SK-N-SH (cell line): ENCODE data around the gene IGF2R. TPM values are rescaled to one million over a fixed set of nuclear protein-coding genes. Genes with fewer than 3 reads are reported as not detected.

Source experiments
- CTCF ChIA-PET: fragments of 300-600, 350-600 bp; formaldehyde crosslinking; extraction: SDS; loops from one replicate; lab custom pipeline; 2021; lab: Yijun Ruan, JAX
- POLR2A ChIA-PET: fragments of 350-600 bp; sonication (Branson Sonifier 250); formaldehyde crosslinking; extraction: SDS; loops from one replicate; lab custom pipeline; 2020; ENCODE audit warnings: antibody characterized with exemption, inconsistent platforms; lab: Yijun Ruan, JAX
- DNase-seq: peaks from one replicate; pipeline ENCODE4 v3.0.0; 2012
- H2AFZ ChIP-seq: fragments of 200-600 bp; sonication (generic); 2 replicates; pipeline ENCODE4 v1.8.1; 2016; ENCODE audit warnings: antibody characterized with exemption, mild to moderate bottlenecking, low read depth
- H3F3A ChIP-seq: fragments of 200-600 bp; sonication (generic); replicated peaks from 2 replicates; pipeline ENCODE3; 2016; ENCODE audit warnings: antibody characterized with exemption, mild to moderate bottlenecking; ENCODE audit not compliant: insufficient read depth
- H3K27ac ChIP-seq, 2 experiments: fragments of 200-500 bp in 1 of 2; fragments of 200-600 bp in 1 of 2; sonication (Bioruptor generic) in 1 of 2; sonication (generic), shearing (Covaris generic) in 1 of 2; 2 replicates each; pipeline versions ENCODE4 v1.5.1 to v1.6.1; 2014 to 2016; ENCODE audit warnings: low read depth in 2 of 2, inconsistent platforms in 1 of 2, low read length in 1 of 2, mild to moderate bottlenecking in 1 of 2, mixed read lengths in 1 of 2
- H3K27me3 ChIP-seq: fragments of 200-600 bp; sonication (generic), shearing (Covaris generic); 2 replicates; pipeline ENCODE4 v1.6.1; 2016; ENCODE audit warnings: mixed run types; ENCODE audit not compliant: insufficient read depth
- H3K36me3 ChIP-seq, 2 experiments: fragments of 200-500 bp in 1 of 2; fragments of 200-600 bp in 1 of 2; sonication (Bioruptor generic) in 1 of 2; sonication (generic) in 1 of 2; replicated peaks in 1 of 2; 2 replicates each; pipeline versions ENCODE3 to v1.5.1; 2014 to 2016; ENCODE audit warnings: low read length in 1 of 2, mild to moderate bottlenecking in 1 of 2; ENCODE audit not compliant: insufficient read depth in 2 of 2, control insufficient read depth in 1 of 2
- H3K4me1 ChIP-seq, 2 experiments: fragments of 200-500 bp in 1 of 2; fragments of 200-600 bp in 1 of 2; sonication (Bioruptor generic) in 1 of 2; sonication (generic), shearing (Covaris generic) in 1 of 2; 2 replicates each; pipeline versions ENCODE4 v1.5.1 to v1.6.1; 2014 to 2016; ENCODE audit warnings: low read depth in 1 of 2, low read length in 1 of 2, mixed run types in 1 of 2; ENCODE audit not compliant: insufficient read depth in 2 of 2, control insufficient read depth in 1 of 2
- H3K4me2 ChIP-seq: fragments of 200-600 bp; sonication (generic), shearing (Covaris generic); 2 replicates; pipeline ENCODE4 v1.6.1; 2017; ENCODE audit warnings: mixed run types
- H3K4me3 ChIP-seq, 2 experiments: fragments of 200-500 bp in 1 of 2; fragments of 200-600 bp in 1 of 2; sonication (Bioruptor generic) in 1 of 2; sonication (generic), shearing (Covaris generic) in 1 of 2; 2 replicates each; pipeline versions ENCODE4 v1.5.1 to v1.8.1; 2014 to 2016; ENCODE audit warnings: low read depth in 2 of 2, inconsistent platforms in 1 of 2, low read length in 1 of 2, mild to moderate bottlenecking in 1 of 2, mixed read lengths in 1 of 2, moderate library complexity in 1 of 2
- H3K79me2 ChIP-seq: fragments of 200-600 bp; sonication (generic); 2 replicates; pipeline ENCODE4 v1.8.1; 2017; ENCODE audit warnings: mild to moderate bottlenecking; ENCODE audit not compliant: insufficient read depth
- H3K9ac ChIP-seq: fragments of 200-600 bp; sonication (generic); 2 replicates; pipeline ENCODE4 v1.6.1; 2017; ENCODE audit warnings: mixed run types
- H3K9me2 ChIP-seq: fragments of 200-600 bp; sonication (generic); 2 replicates; pipeline ENCODE4 v1.6.1; 2017; ENCODE audit warnings: mixed run types
- H3K9me3 ChIP-seq: fragments of 200-600 bp; sonication (generic); 2 replicates; pipeline ENCODE4 v1.6.1; 2017; ENCODE audit warnings: mixed run types, mild to moderate bottlenecking, moderate library complexity
- H4K20me1 ChIP-seq: fragments of 200-600 bp; sonication (generic); 2 replicates; pipeline ENCODE4 v1.6.1; 2017; ENCODE audit warnings: mild to moderate bottlenecking, mixed run types; ENCODE audit not compliant: insufficient read depth
- EZH2phosphoT487 ChIP-seq: fragments of 200-600 bp; sonication (generic); IDR thresholded peaks from 2 replicates; pipeline ENCODE4 v1.6.1; 2017; ENCODE audit warnings: low read depth, mixed run types, mild to moderate bottlenecking, antibody characterized with exemption, moderate library complexity, borderline replicate concordance
- FOXJ3 ChIP-seq: sonication (generic); formaldehyde crosslinking; IDR thresholded peaks from 2 replicates; pipeline ENCODE4 v1.5.1; 2020; ENCODE audit warnings: mild to moderate bottlenecking, missing genetic modification reagents
- JUND ChIP-seq: IDR thresholded peaks from 2 replicates; pipeline ENCODE4 v1.4.0; 2012
- MXI1 ChIP-seq: IDR thresholded peaks from 2 replicates; pipeline ENCODE4 v1.6.1; 2012; ENCODE audit warnings: mild to moderate bottlenecking, low read depth, low read length, improper control_type of control experiment
- RCOR1 ChIP-seq: fragments of 150-350 bp; IDR thresholded peaks from 2 replicates; pipeline ENCODE4 v1.6.1; 2017; ENCODE audit warnings: antibody characterized with exemption, low read length
- RXRA ChIP-seq: IDR thresholded peaks from 2 replicates; pipeline ENCODE4 v1.4.0; 2012; ENCODE audit warnings: low read depth, mild to moderate bottlenecking, borderline replicate concordance
- TAF1 ChIP-seq: IDR thresholded peaks from 2 replicates; pipeline ENCODE4 v1.6.1; 2012; ENCODE audit warnings: low read depth, mild to moderate bottlenecking, low read length, moderate library complexity, borderline replicate concordance
- WGBS: methylation state at CpG from one replicate; pipeline ENCODE4 v1.1.6; 2017; ENCODE audit warnings: low lambda C conversion rate; 5-methylcytosine and 5-hydroxymethylcytosine counted together
- polyA plus RNA-seq, 3 experiments: library from polyadenylated mRNA; depleted of rRNA; stranded (reverse); fragments of >200 nt; gene quantifications; 2 replicates each; pipeline ENCODE4 v1.2.3, GENCODE V29; 2012
- TF ChIP-seq, protein P1 (sequence below): fragments of 150-350 bp; IDR thresholded peaks from 2 replicates; pipeline ENCODE4 v1.6.1; 2016; ENCODE audit warnings: mild to moderate bottlenecking, low read depth, low read length
- TF ChIP-seq, protein P2 (sequence below): IDR thresholded peaks from 2 replicates; pipeline ENCODE4 v1.6.1; 2012; ENCODE audit warnings: mild to moderate bottlenecking, low read depth, low read length, moderate library complexity
- TF ChIP-seq, protein P3 (sequence below): fragments of 200-600 bp; sonication (generic); IDR thresholded peaks from 2 replicates; pipeline ENCODE4 v1.6.1; 2017; ENCODE audit warnings: antibody characterized with exemption, mild to moderate bottlenecking, moderate library complexity

Gene IGF2R
- polyA plus RNA-seq, 1 of the 3 experiments (the other 2 are of a cell fraction), result 45.0 TPM

DNA sequence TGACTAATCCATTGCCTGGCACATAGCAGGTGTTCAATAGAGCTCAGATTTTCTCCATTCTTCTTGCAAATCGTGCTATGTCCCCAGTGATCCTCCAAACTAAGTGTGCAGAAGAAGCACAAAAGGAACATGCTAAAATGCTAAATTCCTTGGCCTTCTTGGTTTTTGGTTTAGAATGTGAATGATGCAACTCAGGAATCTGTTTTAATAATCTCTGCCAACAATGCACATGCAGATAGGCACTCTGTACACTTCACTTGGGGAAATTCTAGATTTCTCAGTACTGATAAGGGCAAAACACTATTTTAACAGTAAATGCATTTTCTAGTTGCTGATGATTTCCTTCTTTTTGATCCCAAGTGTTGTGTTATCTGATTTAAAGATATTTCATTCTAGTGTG, 188.0 kb downstream of the IGF2R start:
- H3K4me1 ChIP-seq, result peaks cover 0 to 8% of the 10 kb centered on the region in 2 experiments; a peak in 1 of 4 replicates
- ChIA-PET CTCF (interaction anchor here (0.8 kb wide), 1 partner anchor 19 kb away, joined by 5 read pairs; no protein-coding TSS in a partner anchor), POLR2A (no interaction called here)
- H3K9me2 ChIP-seq, result no peaks in the 10 kb centered on the region
- no peaks in the 10 kb centered on the region for H3F3A ChIP-seq
- no peaks in the 10 kb centered on the region for H3K36me3 ChIP-seq
- no peaks in the 10 kb centered on the region for H4K20me1 ChIP-seq
- 5% methylated on average over 1 of the region's 1 CpG for WGBS
- no peak overlapping the region for H3K4me2 ChIP-seq
- no peaks in the 10 kb centered on the region for H3K79me2 ChIP-seq
- H3K4me3 ChIP-seq, result no peak overlapping the region
- no peaks in the 10 kb centered on the region for H3K27me3 ChIP-seq
- H3K9me3 ChIP-seq, result no peaks in the 10 kb centered on the region
- no peak overlapping the region for H2AFZ ChIP-seq
- TF ChIP-seq RXRA, result no peak
- TF ChIP-seq MXI1, result no peak
- no peak for TF ChIP-seq EZH2phosphoT487
- no peak overlapping the region for H3K9ac ChIP-seq
- no peak for DNase-seq
- H3K27ac ChIP-seq, result no peak overlapping the region

DNA sequence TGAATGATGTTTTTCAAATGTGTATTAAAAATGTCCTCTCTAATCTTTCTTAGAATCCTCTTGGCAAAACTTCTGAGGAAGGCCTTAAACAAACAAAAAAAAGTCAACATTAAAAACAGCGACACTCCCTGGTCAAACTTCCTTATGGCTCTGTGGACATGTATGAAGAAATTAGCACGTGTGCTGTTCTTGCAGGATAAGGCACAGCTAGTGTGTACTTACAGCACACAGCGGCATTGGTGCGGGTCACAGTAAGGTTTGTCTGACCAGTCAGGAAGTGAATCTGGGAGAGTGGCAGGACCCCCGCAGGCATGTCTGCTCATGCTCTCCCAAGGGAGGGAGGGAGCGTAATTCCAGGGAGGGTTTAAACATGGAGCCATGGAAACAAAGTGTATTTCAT, 191.6 kb downstream of the IGF2R start:
- Histone ChIP-seq H3K4me2 (no peak overlapping the region), H3K4me3 (no peak overlapping the region), H3K27ac (no peak overlapping the region), H3F3A (no peaks in the 10 kb centered on the region), H3K79me2 (no peaks in the 10 kb centered on the region), H3K9ac (no peak overlapping the region), H3K36me3 (no peaks in the 10 kb centered on the region), H4K20me1 (no peaks in the 10 kb centered on the region), H2AFZ (no peak overlapping the region), H3K9me3 (no peaks in the 10 kb centered on the region), H3K9me2 (no peaks in the 10 kb centered on the region), H3K4me1 (peaks cover 0 to 8% of the 10 kb centered on the region in 2 experiments; a peak in 1 of 4 replicates), H3K27me3 (no peaks in the 10 kb centered on the region; the same call in 1 of the 2 replicates)
- POLR2A ChIA-PET, result no interaction called here
- TF ChIP-seq, protein P1, sequence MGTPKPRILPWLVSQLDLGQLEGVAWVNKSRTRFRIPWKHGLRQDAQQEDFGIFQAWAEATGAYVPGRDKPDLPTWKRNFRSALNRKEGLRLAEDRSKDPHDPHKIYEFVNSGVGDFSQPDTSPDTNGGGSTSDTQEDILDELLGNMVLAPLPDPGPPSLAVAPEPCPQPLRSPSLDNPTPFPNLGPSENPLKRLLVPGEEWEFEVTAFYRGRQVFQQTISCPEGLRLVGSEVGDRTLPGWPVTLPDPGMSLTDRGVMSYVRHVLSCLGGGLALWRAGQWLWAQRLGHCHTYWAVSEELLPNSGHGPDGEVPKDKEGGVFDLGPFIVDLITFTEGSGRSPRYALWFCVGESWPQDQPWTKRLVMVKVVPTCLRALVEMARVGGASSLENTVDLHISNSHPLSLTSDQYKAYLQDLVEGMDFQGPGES, result no peak
- TF ChIP-seq, protein P2, sequence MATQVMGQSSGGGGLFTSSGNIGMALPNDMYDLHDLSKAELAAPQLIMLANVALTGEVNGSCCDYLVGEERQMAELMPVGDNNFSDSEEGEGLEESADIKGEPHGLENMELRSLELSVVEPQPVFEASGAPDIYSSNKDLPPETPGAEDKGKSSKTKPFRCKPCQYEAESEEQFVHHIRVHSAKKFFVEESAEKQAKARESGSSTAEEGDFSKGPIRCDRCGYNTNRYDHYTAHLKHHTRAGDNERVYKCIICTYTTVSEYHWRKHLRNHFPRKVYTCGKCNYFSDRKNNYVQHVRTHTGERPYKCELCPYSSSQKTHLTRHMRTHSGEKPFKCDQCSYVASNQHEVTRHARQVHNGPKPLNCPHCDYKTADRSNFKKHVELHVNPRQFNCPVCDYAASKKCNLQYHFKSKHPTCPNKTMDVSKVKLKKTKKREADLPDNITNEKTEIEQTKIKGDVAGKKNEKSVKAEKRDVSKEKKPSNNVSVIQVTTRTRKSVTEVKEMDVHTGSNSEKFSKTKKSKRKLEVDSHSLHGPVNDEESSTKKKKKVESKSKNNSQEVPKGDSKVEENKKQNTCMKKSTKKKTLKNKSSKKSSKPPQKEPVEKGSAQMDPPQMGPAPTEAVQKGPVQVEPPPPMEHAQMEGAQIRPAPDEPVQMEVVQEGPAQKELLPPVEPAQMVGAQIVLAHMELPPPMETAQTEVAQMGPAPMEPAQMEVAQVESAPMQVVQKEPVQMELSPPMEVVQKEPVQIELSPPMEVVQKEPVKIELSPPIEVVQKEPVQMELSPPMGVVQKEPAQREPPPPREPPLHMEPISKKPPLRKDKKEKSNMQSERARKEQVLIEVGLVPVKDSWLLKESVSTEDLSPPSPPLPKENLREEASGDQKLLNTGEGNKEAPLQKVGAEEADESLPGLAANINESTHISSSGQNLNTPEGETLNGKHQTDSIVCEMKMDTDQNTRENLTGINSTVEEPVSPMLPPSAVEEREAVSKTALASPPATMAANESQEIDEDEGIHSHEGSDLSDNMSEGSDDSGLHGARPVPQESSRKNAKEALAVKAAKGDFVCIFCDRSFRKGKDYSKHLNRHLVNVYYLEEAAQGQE, result no peak
- TF ChIP-seq JUND (no peak), RCOR1 (no peak), TAF1 (no peak), FOXJ3 (CRISPR knock-in tag) (no peak)
- TF ChIP-seq, protein P3, sequence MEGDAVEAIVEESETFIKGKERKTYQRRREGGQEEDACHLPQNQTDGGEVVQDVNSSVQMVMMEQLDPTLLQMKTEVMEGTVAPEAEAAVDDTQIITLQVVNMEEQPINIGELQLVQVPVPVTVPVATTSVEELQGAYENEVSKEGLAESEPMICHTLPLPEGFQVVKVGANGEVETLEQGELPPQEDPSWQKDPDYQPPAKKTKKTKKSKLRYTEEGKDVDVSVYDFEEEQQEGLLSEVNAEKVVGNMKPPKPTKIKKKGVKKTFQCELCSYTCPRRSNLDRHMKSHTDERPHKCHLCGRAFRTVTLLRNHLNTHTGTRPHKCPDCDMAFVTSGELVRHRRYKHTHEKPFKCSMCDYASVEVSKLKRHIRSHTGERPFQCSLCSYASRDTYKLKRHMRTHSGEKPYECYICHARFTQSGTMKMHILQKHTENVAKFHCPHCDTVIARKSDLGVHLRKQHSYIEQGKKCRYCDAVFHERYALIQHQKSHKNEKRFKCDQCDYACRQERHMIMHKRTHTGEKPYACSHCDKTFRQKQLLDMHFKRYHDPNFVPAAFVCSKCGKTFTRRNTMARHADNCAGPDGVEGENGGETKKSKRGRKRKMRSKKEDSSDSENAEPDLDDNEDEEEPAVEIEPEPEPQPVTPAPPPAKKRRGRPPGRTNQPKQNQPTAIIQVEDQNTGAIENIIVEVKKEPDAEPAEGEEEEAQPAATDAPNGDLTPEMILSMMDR, result 0 out of 2 replicates have a peak, but pooled peaks have one; percentile 23
- DNase-seq, result no peak
- CTCF ChIA-PET, result no interaction called here
- WGBS, result 52% methylated on average over 6 of the region's 6 CpGs

Other genes starting within 250 kb of the IGF2R start
- 12.8 and 14.0 TPM in 2 replicates for gene WTAP, start 241.6 kb upstream of the IGF2R start, polyA plus RNA-seq (2012; rRNA removed)
- 13.1 and 14.5 TPM in 2 replicates for gene ACAT2, start 207.0 kb upstream of the IGF2R start, polyA plus RNA-seq (2012; rRNA removed)
- 138 and 154 TPM in 2 replicates for gene TCP1, start 179.5 kb upstream of the IGF2R start, polyA plus RNA-seq (2012; rRNA removed)
- gene MRPL18, start 178.6 kb upstream of the IGF2R start, polyA plus RNA-seq (2012; rRNA removed), result 84.4 and 89.3 TPM in 2 replicates
- gene PNLDC1, start 168.8 kb upstream of the IGF2R start, polyA plus RNA-seq (2012; rRNA removed), result not detected in 2 replicates
- gene MAS1, start 78.1 kb upstream of the IGF2R start, polyA plus RNA-seq (2012; rRNA removed), result not detected in 2 replicates
- 0.10 and 0.20 TPM in 2 replicates for gene SLC22A1, start 152.7 kb downstream of the IGF2R start, polyA plus RNA-seq (2012; rRNA removed)